ENCODE results near the gene ORC5.

DNA sequence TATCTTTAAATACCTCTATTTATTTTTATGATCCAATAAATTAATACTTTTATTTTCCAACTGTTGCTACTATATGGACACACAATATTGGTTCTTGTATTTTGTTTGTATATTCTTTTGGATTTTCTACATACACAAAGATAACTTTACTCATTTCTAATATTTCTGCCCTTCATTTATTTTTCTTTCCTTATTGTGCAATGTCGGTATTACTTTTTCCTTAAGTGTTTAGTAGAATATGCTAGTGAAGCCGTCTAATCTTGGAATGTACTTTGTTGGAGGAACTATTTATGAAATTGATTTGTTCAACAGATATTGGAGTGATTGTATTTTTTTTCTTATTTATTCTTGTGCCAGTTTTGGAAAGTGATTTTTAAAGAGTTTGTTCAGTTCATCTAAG, 94.0 kb downstream of the ORC5 start:
- TF ChIP-seq, protein P1, sequence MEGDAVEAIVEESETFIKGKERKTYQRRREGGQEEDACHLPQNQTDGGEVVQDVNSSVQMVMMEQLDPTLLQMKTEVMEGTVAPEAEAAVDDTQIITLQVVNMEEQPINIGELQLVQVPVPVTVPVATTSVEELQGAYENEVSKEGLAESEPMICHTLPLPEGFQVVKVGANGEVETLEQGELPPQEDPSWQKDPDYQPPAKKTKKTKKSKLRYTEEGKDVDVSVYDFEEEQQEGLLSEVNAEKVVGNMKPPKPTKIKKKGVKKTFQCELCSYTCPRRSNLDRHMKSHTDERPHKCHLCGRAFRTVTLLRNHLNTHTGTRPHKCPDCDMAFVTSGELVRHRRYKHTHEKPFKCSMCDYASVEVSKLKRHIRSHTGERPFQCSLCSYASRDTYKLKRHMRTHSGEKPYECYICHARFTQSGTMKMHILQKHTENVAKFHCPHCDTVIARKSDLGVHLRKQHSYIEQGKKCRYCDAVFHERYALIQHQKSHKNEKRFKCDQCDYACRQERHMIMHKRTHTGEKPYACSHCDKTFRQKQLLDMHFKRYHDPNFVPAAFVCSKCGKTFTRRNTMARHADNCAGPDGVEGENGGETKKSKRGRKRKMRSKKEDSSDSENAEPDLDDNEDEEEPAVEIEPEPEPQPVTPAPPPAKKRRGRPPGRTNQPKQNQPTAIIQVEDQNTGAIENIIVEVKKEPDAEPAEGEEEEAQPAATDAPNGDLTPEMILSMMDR (conservative IDR thresholded peaks at IDR 0.05; ENCODE audit: low read depth in 2 of 2) = no peak
- TF ChIP-seq, protein P2, sequence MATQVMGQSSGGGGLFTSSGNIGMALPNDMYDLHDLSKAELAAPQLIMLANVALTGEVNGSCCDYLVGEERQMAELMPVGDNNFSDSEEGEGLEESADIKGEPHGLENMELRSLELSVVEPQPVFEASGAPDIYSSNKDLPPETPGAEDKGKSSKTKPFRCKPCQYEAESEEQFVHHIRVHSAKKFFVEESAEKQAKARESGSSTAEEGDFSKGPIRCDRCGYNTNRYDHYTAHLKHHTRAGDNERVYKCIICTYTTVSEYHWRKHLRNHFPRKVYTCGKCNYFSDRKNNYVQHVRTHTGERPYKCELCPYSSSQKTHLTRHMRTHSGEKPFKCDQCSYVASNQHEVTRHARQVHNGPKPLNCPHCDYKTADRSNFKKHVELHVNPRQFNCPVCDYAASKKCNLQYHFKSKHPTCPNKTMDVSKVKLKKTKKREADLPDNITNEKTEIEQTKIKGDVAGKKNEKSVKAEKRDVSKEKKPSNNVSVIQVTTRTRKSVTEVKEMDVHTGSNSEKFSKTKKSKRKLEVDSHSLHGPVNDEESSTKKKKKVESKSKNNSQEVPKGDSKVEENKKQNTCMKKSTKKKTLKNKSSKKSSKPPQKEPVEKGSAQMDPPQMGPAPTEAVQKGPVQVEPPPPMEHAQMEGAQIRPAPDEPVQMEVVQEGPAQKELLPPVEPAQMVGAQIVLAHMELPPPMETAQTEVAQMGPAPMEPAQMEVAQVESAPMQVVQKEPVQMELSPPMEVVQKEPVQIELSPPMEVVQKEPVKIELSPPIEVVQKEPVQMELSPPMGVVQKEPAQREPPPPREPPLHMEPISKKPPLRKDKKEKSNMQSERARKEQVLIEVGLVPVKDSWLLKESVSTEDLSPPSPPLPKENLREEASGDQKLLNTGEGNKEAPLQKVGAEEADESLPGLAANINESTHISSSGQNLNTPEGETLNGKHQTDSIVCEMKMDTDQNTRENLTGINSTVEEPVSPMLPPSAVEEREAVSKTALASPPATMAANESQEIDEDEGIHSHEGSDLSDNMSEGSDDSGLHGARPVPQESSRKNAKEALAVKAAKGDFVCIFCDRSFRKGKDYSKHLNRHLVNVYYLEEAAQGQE (IDR thresholded peaks at IDR 0.05; ENCODE audit: unreplicated experiment) = no peak
- TF ChIP-seq POLR2AphosphoS5 (IDR thresholded peaks at IDR 0.05; ENCODE audit: low read depth) = no peak
